HG02981 (cell line): Measurements from ENCODE around the gene UNC45B.
"Not testable (repeated sequence)": the region's sequence is repeated elsewhere in the genome, so short reads cannot be mapped to it uniquely, and the experiment has no call there.

Experiments used
- ATAC-seq: cut with Tn5 transposase; IDR thresholded peaks from one replicate; pipeline ENCODE4 v1.9.1; 2021; ENCODE audit warnings: mild to moderate bottlenecking, moderate library complexity; ENCODE audit not compliant: unreplicated experiment

The UNC45B gene

DNA sequence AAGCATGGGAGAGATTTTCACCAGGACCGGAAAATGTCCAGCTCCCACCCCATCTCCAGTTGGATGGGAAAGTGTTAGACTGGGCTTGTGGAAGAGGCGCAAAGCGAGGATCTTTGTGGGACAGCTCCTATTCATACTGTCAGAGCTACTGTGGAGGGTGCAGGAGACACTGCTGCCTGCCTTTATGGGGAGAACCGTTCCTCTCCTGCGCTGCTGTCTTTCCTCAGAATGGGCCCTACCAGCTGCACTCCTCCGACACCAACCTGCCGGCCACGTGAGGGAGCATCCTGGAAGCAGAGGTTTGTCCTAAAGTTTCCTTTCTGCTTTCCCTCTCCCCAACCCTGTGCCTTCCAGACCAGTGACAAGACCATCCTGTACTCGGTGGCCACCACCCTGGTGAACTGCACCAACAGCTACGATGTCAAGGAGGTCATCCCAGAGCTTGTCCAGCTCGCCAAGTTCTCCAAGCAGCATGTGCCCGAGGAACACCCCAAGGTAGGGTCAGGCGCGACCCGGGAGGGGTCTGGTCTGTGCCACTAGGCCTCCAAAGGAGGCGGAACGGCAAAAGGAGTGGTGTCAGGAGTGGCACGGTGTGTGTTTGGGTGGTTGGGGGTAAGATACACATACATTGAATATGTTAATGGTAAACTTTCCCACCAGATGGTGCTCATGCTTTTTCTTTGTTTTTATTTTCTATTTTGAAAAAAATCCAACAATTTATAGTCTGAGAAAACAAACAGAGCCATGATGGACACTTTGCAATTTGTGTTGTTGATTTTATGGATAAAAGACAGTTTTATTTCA lies 23.6 kb downstream of the UNC45B start:
- no peak for ATAC-seq

DNA sequence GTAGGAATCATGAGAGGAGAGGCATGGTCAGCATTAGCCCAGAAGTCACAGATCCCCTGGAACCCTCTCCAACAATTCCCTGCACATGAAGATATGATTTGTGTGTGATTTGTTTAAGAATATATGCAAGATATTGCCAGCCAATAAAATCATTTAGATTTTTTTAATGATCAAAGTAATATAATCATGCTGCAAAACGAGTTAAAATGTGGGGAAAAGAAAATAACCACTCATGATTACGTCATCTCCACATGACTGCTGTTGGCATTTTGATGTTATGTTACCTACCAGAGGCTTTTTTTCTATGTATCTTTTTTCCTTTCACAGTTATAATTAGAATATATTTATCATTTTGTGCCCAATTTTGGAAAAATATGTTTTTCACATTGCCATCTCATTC lies 24.2 kb downstream of the UNC45B start:
- ATAC-seq = no peak

DNA sequence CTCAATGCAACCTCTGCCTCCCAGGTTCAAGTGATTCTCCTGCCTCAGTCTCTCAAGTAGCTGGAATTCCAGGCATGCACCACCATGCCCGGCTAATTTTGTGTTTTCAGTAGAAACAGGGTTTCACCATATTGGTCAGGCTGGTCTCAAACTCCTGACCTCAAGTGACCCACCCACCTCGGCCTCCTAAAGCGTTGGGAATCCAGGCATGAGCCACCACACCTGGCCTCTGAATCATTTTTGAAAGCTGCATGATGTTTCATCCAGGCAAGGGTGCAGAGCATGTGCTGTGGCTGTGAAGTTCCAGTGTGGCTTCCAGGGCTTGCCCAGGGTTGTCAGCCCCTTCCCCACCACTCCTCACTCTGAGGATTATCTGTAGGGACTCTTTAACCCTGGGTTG lies 24.7 kb downstream of the UNC45B start:
- ATAC-seq = not testable (repeated sequence)

DNA sequence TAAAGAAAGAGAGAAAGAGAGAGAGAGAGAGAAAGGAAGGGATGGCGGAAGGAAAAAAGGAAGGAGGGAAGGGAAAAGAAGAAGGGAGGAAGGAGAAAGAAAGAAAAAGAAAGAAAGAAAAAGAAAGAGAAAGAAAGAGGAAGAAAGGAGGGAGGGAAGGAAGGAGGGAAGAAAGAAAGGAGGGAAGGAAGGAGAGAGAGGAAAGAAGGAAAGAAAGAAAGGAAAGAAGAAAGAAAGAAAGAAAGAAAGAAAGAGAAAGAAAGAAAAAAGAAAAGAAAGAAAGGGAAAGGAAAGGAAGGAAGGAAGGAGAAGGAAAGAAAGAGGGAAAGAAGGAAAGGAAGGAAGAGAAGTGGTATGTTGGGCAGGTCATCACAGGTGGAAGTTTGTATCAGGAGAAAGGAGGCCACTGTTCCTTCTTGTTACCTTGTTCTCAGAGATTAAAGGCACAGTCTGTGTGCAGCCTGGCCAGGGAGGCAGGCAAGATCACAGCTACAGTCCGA lies 27.3 kb downstream of the UNC45B start:
- no peak for ATAC-seq

DNA sequence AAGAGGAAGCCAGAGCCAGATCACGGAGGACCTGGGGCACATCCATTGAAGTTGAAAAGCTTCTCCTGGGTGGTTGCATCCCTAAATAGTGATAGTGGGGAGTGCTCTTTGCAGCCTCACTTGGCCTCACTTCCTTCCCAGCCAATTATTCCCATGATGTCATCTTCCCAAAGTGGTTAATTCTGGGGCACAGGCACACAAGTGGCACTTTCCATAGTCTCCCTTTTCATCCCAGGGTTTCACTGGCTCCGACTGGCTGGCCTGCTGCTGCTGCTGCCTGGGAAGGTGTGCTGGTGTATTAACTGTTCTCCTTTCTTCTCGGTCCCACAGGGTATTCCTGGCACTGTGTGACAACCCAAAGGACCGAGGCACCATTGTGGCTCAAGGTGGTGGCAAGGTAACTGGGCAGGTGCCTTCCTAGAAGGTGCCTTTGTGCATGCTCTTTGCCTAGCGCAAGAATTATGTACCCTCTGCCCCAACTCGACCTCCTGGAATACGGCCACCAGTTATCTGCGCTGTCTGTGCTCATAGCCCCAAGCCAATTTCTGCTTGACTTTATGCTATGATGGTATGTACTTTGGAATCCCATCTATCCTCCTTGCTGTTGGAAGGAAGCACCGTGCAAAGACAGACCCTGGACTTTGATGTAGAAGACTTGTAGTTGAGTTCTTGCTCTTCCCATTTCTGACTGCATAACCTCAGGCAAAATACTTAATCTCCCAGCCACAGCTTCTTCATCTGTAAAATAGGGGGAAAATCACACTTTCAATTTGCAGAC lies 28.2 kb downstream of the UNC45B start:
- no peak for ATAC-seq

DNA sequence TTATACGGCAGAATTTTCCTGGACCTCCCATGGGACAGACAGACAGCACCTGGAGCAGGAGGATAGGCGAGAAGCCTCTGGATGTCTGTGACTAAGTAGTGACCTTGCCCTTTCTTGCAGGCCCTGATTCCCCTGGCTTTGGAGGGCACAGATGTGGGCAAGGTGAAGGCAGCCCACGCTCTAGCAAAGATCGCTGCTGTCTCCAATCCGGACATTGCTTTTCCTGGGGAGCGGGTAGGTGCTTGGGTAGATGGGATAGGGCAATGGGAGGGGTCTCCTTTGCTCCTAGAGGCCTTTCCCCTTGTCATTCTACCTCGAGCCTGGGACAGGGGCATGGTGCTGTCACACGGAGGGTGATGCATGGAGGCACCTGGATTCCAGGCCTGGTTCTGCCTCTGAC lies 29.3 kb downstream of the UNC45B start:
- no peak for ATAC-seq

DNA sequence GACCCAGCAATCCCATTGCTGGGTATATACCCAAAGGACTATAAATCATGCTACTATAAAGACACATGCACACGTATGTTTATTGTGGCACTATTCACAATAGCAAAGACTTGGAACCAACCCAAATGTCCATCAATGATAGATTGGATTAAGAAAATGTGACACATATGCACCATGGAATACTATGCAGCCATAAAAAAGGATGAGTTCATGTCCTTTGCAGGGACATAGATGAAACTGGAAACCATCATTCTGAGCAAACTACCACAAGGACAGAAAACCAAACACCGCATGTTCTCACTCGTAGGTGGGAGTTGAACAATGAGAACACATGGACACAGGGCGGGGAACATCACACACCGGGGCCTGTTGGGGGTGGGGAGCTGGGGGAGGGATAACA lies 31.8 kb downstream of the UNC45B start:
- not testable (repeated sequence) for ATAC-seq

DNA sequence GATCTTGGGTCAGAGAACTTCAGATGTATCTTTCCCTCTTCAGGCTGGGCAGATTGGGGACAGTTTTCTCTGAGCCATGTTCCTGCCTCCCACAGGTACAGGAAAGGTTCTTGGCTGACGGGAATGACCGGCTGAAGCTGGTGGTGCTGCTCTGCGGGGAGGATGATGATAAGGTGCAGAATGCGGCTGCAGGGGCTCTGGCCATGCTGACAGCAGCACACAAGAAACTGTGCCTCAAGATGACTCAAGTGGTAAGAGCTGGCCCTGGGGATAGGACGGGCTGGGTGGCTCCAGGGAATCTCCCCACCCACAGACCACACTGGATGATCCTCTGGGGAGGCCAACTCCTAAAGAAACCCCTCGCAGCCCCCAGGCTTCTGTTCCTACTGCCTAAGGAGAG lies 35.7 kb downstream of the UNC45B start:
- ATAC-seq = no peak

DNA sequence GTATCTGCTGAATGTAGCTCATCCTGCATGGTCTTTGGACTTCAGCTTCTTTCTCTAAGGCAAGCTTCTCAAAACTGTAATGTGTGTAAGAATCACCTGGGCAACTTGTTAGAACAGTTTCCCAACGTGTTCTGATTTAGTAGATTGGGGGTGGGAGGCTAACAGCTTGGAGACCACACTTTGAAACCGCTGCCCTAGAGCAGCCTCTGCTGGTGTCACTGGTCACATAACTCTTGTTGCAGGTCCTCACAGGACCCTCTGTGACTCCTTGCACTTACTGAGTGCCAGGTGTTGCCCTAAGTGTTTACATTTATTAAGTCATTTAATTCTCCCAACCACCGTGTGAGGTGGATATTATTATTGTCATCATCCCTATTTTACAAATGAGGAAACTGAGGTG lies 36.7 kb downstream of the UNC45B start:
- no peak for ATAC-seq

DNA sequence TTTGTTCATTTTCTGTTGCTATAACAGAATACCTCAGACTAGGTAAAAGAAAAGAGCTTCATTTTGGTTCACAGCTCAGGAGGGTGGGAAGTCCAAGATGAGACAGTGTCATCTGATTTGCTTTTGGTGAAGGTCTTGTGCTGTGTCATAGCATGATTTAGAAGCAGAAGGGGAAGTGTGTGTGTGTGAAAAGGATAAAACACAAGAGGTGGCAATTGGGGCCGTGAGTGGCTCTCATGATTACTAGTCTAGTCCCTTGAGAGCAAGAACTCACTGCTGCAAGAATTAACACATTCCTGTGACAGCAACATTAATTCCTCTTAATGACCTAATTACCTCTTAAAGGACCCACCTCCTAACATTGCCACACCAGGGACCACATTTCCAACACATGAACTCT lies 38.2 kb downstream of the UNC45B start:
- no peak for ATAC-seq

DNA sequence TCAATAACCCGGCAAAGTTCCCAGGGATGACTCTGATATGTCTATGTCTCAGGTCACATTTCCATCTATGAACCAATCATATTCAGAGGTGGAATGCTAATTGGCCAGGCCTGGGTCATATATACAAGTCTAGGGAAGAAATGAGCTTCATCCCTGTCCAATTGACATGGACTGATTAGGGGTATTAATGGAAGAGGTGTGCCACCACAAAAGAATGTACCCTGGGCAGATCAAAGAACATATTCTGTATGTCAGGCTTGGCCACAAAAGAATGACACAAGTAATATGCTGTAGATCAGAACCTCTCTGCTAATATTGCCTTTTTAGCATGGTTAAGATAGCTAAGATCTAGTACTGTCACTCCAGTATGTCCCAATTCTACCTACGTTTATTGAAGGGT lies 39.9 kb downstream of the UNC45B start:
- ATAC-seq = no peak

DNA sequence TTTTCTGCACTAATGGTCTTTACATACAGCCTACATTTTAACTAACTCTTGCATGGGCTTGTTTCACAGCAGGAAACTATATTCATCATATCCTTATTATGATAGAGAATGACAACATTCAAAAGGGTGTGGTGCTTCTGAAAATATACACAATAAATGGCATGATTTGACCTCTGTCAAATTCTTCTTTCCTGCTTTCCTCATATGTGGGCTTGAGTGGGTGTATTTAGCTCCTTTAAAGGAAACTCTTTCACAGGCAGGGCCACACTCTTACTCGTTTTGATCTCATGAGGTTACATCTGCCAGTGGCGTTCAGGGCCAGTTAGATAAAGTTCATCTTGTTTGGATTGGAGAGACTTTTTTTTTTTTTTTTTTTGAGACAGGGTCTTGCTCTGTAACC lies 40.5 kb downstream of the UNC45B start:
- no peak for ATAC-seq

DNA sequence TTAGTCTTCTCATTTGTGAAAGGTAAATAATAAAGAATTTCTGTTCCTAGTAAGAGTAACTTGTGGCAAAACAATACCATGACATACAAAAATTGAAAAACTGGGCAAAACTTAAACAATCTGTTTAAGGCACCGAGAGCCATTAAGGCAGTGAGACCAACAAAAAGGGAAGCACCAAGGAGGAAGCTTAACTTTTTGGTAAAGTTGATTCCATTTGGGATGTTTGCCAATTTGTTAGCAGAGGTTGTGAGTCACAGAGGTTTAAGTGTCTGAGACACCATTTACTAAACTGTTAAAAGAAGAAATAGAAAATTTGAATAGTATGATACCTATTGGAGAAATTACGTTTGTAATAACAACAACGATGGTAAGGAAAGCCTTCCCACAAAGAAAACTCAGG lies 41.7 kb downstream of the UNC45B start:
- no peak for ATAC-seq

DNA sequence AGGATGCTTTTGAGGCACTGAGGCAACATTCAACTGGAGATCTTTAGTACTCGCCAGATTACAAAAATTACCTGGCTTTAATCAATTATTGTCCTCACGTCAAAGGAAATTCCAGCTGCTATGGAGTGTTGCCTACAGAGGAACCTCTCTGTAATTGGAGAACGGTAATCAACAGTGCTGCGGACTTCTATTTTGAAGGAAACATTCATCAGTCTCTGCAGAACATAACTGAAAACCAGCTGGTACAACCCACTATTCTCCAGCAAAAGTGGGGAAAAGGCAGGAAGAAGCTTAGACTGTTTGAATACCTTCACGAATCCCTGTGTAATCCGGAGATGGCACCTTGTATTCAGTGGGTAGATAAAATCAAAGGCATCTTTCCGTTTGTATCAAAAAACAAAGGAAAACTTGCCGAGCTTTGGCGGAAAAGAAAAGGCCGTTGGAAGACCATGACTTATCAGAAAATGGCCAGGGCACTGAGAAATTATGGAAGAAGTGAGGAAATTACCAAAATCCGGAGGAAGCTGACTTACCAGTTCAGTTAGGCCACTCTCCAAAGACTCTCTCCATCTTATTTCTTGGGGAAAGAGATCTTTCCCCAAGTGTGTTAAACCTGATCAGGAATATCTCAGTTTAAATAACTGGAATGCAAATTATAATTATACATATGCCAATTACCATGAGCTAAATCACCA lies 43.5 kb downstream of the UNC45B start:
- no peak for ATAC-seq

DNA sequence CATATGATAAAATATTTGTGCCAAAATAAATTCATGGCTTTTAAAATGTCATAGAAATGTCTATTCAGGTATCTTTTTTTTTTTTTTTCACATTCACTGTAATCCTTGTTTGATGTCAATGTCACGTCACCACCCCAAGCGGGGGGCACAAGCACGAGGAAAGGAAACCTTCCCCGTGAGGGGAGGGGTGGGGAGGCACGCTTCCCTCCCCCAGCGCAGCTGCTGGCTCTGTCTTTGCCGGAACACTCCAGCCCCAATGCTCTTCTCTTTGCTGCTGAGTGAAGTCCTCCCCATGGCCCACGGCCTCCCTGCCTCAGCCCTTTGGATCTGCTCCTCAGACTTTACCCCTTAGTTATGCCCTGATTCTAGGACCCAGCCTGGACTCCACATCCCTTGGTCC lies 45.1 kb downstream of the UNC45B start:
- ATAC-seq = no peak

DNA sequence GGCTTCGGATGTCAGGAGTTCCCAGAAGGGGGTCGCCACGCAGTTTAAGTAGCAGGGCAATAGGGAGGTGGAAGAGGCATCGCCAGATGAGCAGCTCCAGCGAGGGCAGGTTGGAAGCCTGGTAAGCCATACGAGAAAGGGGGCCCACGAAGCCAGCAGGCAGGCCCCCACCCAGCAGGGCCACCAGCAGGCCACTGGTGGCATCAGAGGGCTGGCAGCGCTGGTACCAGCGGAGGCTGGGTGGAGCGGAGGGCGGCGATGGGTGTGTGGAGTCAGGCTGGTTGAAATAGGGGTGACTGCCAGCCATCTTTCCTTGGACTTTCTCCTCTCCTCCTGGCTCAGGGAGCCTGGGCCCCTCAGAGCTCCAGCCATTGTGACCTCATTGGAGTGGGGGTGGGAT lies 46.4 kb downstream of the UNC45B start, which contains the start of gene SLC35G3:
SLC35G3 (minus strand) TSS at position 393 of the 400 bp plus-strand sequence; CDS start at position 307, 86 bp downstream.
- ATAC-seq = not testable (repeated sequence)

DNA sequence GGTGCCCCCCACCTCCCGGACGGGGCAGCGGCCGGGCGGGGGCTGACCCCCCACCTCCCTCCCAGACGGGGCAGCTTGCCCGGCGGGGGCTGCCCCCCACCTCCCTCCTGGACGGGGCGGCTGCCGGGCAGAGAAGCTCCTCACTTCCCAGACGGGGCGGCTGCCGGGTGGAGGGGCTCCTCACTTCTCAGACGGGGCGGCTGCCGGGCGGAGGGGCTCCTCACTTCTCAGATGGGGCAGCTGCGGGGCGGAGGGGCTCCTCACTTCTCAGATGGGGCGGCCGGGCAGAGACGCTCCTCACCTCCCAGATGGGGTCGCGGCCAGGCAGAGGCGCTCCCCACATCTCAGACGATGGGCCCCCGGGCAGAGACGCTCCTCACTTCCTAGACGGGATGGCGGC lies 47.4 kb downstream of the UNC45B start:
- ATAC-seq = not testable (repeated sequence)

DNA sequence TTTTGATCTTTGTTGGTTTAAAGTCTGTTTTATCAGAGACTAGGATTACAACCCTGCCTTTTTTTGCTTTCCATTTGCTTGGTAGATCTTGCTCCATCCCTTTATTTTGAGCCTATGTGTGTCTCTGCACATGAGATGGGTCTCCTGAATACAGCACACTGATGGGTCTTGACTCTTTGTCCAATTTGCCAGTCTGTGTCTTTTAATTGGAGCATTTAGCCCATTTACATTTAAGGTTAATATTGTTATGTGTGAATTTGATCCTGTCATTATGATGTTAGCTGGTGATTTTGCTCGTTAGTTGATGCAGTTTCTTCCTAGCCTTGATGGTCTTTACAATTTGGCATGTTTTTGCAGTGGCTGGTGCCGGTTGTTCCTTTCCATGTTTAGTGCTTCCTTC lies 55.0 kb downstream of the UNC45B start:
- ATAC-seq = not testable (repeated sequence)

DNA sequence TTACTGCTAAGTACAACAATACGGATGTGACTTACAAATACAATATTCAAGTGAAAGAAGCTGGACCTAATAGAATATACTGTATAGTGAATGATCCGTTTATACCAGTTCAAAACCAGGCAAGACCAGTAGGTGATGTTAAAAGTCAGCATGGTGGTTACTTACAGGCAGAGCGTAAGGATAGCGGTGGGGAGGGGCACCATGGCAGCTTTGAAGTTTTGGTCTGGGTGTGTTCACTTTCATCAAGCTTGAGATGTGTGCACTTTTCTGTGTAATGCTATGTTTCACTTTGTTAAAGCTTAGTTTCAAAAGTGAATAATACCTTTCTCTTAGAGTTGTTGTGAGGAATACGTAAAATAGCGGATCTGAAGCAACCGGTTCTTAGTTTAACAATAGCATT lies 63.1 kb downstream of the UNC45B start:
- ATAC-seq = no peak

DNA sequence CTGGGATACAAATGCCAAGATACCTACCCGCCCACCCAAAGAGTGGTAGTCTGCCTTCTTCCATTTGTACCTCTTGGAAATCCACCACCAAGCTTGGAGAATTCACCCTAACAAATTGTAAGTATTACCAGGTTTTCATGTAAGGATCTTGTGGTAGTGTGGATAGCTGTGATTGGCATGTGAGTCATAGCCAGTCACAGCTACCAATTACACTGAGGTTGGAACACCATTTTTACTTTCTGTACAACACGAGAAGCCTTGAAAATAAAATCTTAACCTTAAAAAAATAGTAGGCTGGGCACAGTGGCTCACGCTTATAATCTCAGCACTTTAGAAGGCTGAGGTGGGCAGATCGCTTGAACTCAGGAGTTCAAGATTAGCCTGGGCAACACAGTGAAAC lies 65.1 kb downstream of the UNC45B start:
- ATAC-seq = no peak

DNA sequence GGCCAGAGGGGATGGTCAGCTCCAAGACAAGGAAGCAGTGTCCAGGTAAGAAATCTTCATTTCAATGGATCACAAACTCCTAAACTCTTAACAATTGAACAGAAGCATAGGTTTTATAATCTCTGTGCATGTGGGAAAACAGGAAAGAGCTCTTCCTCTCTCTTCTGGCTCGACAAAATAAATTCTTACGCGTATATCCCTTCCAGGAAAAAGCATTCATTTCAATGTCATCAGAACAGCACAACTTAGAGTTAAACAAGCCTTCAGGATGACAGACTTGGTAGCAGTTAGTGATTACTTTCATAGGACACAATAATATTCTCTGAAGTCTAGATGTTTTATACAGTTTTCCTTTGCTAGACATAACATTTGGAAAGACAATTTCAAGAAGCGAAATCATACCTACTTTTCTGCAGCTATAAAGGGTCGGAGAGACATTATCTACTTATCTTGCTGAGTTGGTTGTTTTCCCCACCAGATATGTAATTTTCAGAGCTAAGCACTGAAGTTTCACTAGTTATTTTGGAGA lies 65.9 kb downstream of the UNC45B start:
- no peak for ATAC-seq
